K562 (cell line): ENCODE measurements around the gene INTS12. TPM values are rescaled to one million over a fixed set of nuclear protein-coding genes. Genes with fewer than 3 reads are reported as not detected.

Experiments
- ATAC-seq: fragments of 200-7000 bp; cut with Tn5 transposase; 3 replicates; pipeline ENCODE4 v1.9.1; 2020; ENCODE audit warnings: moderate library complexity
- BruUV-seq: library from RNA; stranded (reverse); fragments of 400-500 nt; replicated peaks from 2 replicates; lab custom pipeline; 2021; lab: Mats Ljungman, UMichigan
- CTCF ChIA-PET: fragments of 300-600 bp; formaldehyde crosslinking; extraction: SDS; loops from one replicate; lab custom pipeline; 2021; ENCODE audit warnings: low intra/inter-chr PET ratio; lab: Yijun Ruan, JAX
- POLR2A ChIA-PET: fragments of 300-600, 350-650 bp; sonication (Branson Sonifier 250); formaldehyde crosslinking; extraction: SDS; loops from one replicate; lab custom pipeline; 2021; ENCODE audit warnings: antibody characterized with exemption, inconsistent platforms; lab: Yijun Ruan, JAX
- DNase-seq, 4 experiments: peaks; one replicate each; pipeline versions ENCODE4 v3.0.0 to v3.0.0-alpha.2; 2011 to 2018; ENCODE audit warnings: low spot score in 3 of 4, mixed read lengths in 3 of 4; ENCODE audit errors: extremely low read depth in 1 of 4
- FAIRE-seq: peaks from 2 replicates; lab custom pipeline; 2011; peaks lifted over from hg19 to GRCh38; lab: Jason Lieb, UNC
- H2AFZ ChIP-seq: 2 replicates; pipeline ENCODE4 v1.6.0; 2011; ENCODE audit warnings: low read depth, low read length, control low read depth, inconsistent platforms
- H3K27ac ChIP-seq: fragments of 200-600 bp; 3 replicates; pipeline ENCODE4 v1.8.0; 2011; ENCODE audit warnings: low read depth, mild to moderate bottlenecking, control low read depth, inconsistent platforms, low read length, moderate library complexity, mixed read lengths; ENCODE audit errors: extremely low read depth
- H3K27me3 ChIP-seq, 2 experiments: fragments of 300-600 bp in 1 of 2; 2 replicates in 1 of 2; 3 replicates in 1 of 2; pipeline versions ENCODE4 v1.6.0 to v1.8.0; 2011; ENCODE audit warnings: inconsistent platforms in 2 of 2, low read length in 2 of 2, mild to moderate bottlenecking in 1 of 2, mixed read lengths in 1 of 2, moderate library complexity in 1 of 2; ENCODE audit not compliant: control insufficient read depth in 2 of 2, insufficient read depth in 2 of 2
- H3K36me3 ChIP-seq: fragments of 300-600 bp; 3 replicates; pipeline ENCODE4 v1.8.0; 2011; ENCODE audit warnings: mild to moderate bottlenecking, low read length, inconsistent platforms; ENCODE audit not compliant: control insufficient read depth, insufficient read depth
- H3K4me1 ChIP-seq, 2 experiments: fragments of 200-600 bp in 1 of 2; replicated peaks in 1 of 2; 2 replicates in 1 of 2; 3 replicates in 1 of 2; pipeline versions ENCODE4 v1.5.1 to v1.8.0; 2011; ENCODE audit warnings: inconsistent platforms in 2 of 2, low read length in 2 of 2, mild to moderate bottlenecking in 1 of 2, mixed read lengths in 1 of 2, moderate library complexity in 1 of 2; ENCODE audit not compliant: control insufficient read depth in 2 of 2, insufficient read depth in 2 of 2
- H3K4me2 ChIP-seq: 2 replicates; pipeline ENCODE4 v1.6.1; 2011; ENCODE audit warnings: low read length, control low read depth, inconsistent platforms, mixed read lengths; ENCODE audit not compliant: insufficient read depth
- H3K4me3 ChIP-seq: fragments of 200-600 bp; sonication (generic), shearing (Covaris generic); 2 replicates; pipeline ENCODE4 v1.5.1; 2016; ENCODE audit warnings: control low read depth, inconsistent platforms
- H3K79me2 ChIP-seq: fragments of 200-600 bp; 3 replicates; pipeline ENCODE4 v1.8.0; 2011; ENCODE audit warnings: low read length, inconsistent platforms; ENCODE audit not compliant: control insufficient read depth, insufficient read depth
- H3K9ac ChIP-seq, 2 experiments: 2 replicates each; pipeline versions ENCODE4 v1.6.0 to v1.6.1; 2011; ENCODE audit warnings: low read depth in 2 of 2, low read length in 2 of 2, control low read depth in 1 of 2, inconsistent platforms in 1 of 2, mild to moderate bottlenecking in 1 of 2, mixed read lengths in 1 of 2; ENCODE audit not compliant: insufficient read depth in 1 of 2
- H3K9me1 ChIP-seq: one replicate; pipeline ENCODE4 v1.6.0; 2011; ENCODE audit warnings: inconsistent platforms, mild to moderate bottlenecking, low read length, moderate library complexity; ENCODE audit not compliant: control insufficient read depth, insufficient read depth
- H3K9me3 ChIP-seq: replicated peaks from 2 replicates; pipeline ENCODE4 v1.5.1; 2011; ENCODE audit warnings: low read depth, low read length, inconsistent platforms; ENCODE audit not compliant: control insufficient read depth, insufficient read depth
- H4K20me1 ChIP-seq: replicated peaks from 2 replicates; pipeline ENCODE4 v1.6.1; 2011; ENCODE audit warnings: low read length, inconsistent platforms, mixed read lengths; ENCODE audit not compliant: control insufficient read depth, insufficient read depth
- GATAD2B ChIP-seq: fragments of 450-650 bp; IDR thresholded peaks from 2 replicates; pipeline ENCODE4 v1.6.1; 2017; ENCODE audit warnings: mild to moderate bottlenecking, borderline replicate concordance
- HNRNPLL ChIP-seq: fragments of 200-400 bp; formaldehyde crosslinking; IDR thresholded peaks from 2 replicates; pipeline ENCODE4 v1.6.1; 2017; ENCODE audit warnings: low read length, low read depth, mild to moderate bottlenecking; ENCODE audit not compliant: poor library complexity, severe bottlenecking
- KAT2B ChIP-seq: IDR thresholded peaks from one replicate; pipeline ENCODE4 v1.6.1; 2012; ENCODE audit warnings: low read depth, mild to moderate bottlenecking, control low read depth, inconsistent platforms, low read length, moderate library complexity
- NCOA1 ChIP-seq: fragments of 450-650 bp; IDR thresholded peaks from 2 replicates; pipeline ENCODE4 v1.6.1; 2016; ENCODE audit warnings: low read depth
- NCOA4 ChIP-seq: fragments of 450-650 bp; IDR thresholded peaks from 2 replicates; pipeline ENCODE4 v1.6.1; 2018; ENCODE audit warnings: mild to moderate bottlenecking; ENCODE audit not compliant: partially characterized antibody
- PRPF4 ChIP-seq: fragments of 200-400 bp; formaldehyde crosslinking; IDR thresholded peaks from one replicate; pipeline ENCODE4 v1.6.1; 2017; ENCODE audit warnings: low read length, low read depth, mild to moderate bottlenecking; ENCODE audit not compliant: insufficient read depth, poor library complexity, severe bottlenecking
- RFX1 ChIP-seq: fragments of 450-650 bp; IDR thresholded peaks from 2 replicates; pipeline ENCODE4 v1.6.1; 2016; ENCODE audit warnings: mild to moderate bottlenecking, moderate library complexity
- ZNF217 ChIP-seq: sonication (generic); formaldehyde crosslinking; IDR thresholded peaks from 2 replicates; pipeline ENCODE4 v1.8.0; 2022; ENCODE audit warnings: mild to moderate bottlenecking, missing genetic modification reagents
- WGBS: fragments of 100-300 bp; shearing (Covaris generic); methylation state at CpG from one replicate; pipeline ENCODE4 v1.1.6; 2016; ENCODE audit warnings: low coverage, mixed read lengths; ENCODE audit not compliant: insufficient coverage; ENCODE audit errors: missing lambda C conversion rate; 5-methylcytosine and 5-hydroxymethylcytosine counted together
- in situ Hi-C: fragments of 300-500 bp; cut with MboI; formaldehyde crosslinking; loops from 4 replicates; pipeline ENCODE4 v1.15.0; 2018; ENCODE audit warnings: inconsistent platforms, mixed read lengths
- intact Hi-C: fragments of 100-400 bp; cut with micrococcal nuclease; formaldehyde crosslinking; loops from 2 replicates; pipeline ENCODE4 v1.14.2; 2022
- polyA plus RNA-seq, 8 experiments: library from polyadenylated mRNA; depleted of rRNA in 4 of 8; stranded (reverse) in 5 of 8; unstranded in 3 of 8; fragments of >200 nt; fragmentation: Nextera tagmentation in 2 of 8; fragmentation: Illumina TruSeq in 1 of 8; extraction: Ambion mirVana in 2 of 8; extraction: Trizol in 1 of 8; gene quantifications; 2 replicates each; pipeline versions ENCODE4 v1.2.1 to v1.2.3, GENCODE V29; 2011 to 2014; ENCODE audit warnings: inconsistent platforms in 1 of 8, missing spikeins in 1 of 8
- total RNA-seq, 7 experiments: library from RNA; depleted of rRNA in 6 of 7; stranded (reverse); fragments of >200 nt in 6 of 7; fragmentation: Illumina TruSeq in 2 of 7; extraction: Trizol in 2 of 7; gene quantifications; 2 replicates each; pipeline versions ENCODE4 v1.2.1 to v1.2.3, GENCODE V29; 2011 to 2021; ENCODE audit warnings: low replicate concordance in 1 of 7
- TF ChIP-seq, protein P1 (sequence below): fragments of 250-450 bp; sonication (Bioruptor Pico); IDR thresholded peaks from 2 replicates; pipeline ENCODE4 v1.8.0; 2021; ENCODE audit warnings: mild to moderate bottlenecking, moderate library complexity

INTS12 gene
- total and polyA plus RNA-seq, 9 of the 15 experiments (the other 6 are each of a cell fraction or from before 2014, with no cell fraction given), result 24.5 to 82.9 (median 41.2) TPM

DNA sequence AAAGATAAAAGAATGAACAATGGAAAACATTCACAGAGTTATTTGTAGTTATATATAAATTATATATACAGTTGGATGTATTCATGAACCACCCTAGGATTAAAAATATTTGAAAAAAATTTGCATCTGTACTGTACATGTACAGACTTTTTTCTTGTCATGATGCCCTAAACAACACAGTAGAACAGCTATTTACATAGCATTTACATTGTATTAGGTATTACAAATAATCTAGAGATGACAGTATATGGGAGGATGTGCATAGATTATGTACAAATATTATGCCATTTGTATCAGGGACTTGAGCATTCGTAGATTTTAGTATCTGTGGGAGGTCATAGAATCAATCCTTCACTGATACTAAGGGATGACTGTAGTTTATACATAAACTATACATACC is 44.9 kb upstream of the INTS12 start:
- no peak overlapping the region for H2AFZ ChIP-seq
- no peak overlapping the region for H3K9ac ChIP-seq
- no peak overlapping the region for H3K4me2 ChIP-seq
- H3K27ac ChIP-seq, result no peak overlapping the region
- 88% methylated on average over 1 of the region's 1 CpG for WGBS
- H3K4me3 ChIP-seq, result no peak overlapping the region
- in situ Hi-C loops (no loop called here), intact Hi-C loops (no loop called here)
- no peaks in the 10 kb centered on the region for H3K9me3 ChIP-seq
- H3K36me3 ChIP-seq, result no peaks in the 10 kb centered on the region
- no peaks in the 10 kb centered on the region for H3K79me2 ChIP-seq
- DNase-seq (no peak), ATAC-seq (no peak), FAIRE-seq (no peak)
- TF ChIP-seq, protein P1, sequence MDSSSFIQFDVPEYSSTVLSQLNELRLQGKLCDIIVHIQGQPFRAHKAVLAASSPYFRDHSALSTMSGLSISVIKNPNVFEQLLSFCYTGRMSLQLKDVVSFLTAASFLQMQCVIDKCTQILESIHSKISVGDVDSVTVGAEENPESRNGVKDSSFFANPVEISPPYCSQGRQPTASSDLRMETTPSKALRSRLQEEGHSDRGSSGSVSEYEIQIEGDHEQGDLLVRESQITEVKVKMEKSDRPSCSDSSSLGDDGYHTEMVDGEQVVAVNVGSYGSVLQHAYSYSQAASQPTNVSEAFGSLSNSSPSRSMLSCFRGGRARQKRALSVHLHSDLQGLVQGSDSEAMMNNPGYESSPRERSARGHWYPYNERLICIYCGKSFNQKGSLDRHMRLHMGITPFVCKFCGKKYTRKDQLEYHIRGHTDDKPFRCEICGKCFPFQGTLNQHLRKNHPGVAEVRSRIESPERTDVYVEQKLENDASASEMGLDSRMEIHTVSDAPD (CRISPR knock-in tag), result no peak
- TF ChIP-seq KAT2B (no peak), NCOA1 (no peak), RFX1 (no peak), ZNF217 (CRISPR knock-in tag) (no peak), NCOA4 (no peak), GATAD2B (no peak), PRPF4 (no peak), HNRNPLL (no peak)
- POLR2A ChIA-PET, result no interaction called here
- H3K27me3 ChIP-seq, result no peaks in the 10 kb centered on the region
- CTCF ChIA-PET, result no interaction called here
- no TSS peak for BruUV-seq
- no peaks in the 10 kb centered on the region for H4K20me1 ChIP-seq
- no peaks in the 10 kb centered on the region for H3K9me1 ChIP-seq
- H3K4me1 ChIP-seq, result no peaks in the 10 kb centered on the region
